CD4-positive, alpha-beta T cell treated with Interleukin-17A for 4 hours (primary cell): Measurements from ENCODE around the gene SKP1.
"Not testable (repeated sequence)": the region's sequence is repeated elsewhere in the genome, so short reads cannot be mapped to it uniquely, and the experiment has no call there.

Experiments used
- DNase-seq: peaks from one replicate; pipeline ENCODE4 v3.0.0-alpha.2; 2020; ENCODE audit warnings: mixed read lengths

The SKP1 gene

DNA sequence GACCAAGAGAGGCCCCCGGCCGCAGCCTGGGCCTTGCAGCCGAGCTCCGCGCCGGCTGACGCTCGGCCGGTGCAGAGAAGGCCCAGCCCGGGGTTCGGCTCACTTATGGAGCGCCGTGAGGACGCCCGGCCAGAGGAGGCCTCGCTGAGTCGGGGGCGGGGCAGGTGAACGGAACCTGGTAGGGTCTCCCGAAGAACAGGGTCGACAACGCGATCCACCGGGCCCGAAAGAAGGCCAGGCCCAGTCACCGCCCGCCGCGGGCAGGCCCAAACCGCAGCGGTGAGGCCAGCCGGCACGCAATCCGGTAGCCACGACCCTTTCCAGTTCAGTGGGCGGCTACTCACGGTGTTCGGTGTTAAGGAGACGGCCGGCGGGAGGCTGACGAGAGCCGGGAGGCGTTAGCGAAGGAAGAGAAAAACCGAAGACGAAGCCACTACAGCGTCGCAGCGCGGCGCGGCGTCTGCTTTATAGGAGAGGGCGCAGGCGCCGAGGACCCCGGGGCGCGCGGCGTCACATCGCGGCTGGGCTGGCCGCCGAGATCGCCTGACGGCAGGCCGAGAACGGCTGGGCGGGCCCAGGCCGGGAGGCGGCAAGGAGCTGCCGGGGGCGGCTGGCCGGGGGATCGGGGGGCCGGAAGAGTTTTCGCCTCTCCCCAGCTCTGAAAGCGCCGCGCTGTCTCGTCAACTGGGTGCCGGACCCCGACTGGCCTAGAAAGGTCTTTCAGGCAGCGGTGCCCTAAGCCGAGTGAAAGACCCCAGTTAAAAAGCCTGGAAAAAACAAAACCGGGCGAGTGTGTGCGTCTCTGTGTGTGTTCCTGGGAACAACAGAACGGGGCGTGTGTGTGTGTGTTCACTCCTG, at the start of gene SKP1:
Gene SKP1, minus strand, starts transcription at position 440 of the 858 bp plus-strand sequence. CDS start 2,928 bp downstream, outside the sequence.
- peak; percentile 88 for DNase-seq

DNA sequence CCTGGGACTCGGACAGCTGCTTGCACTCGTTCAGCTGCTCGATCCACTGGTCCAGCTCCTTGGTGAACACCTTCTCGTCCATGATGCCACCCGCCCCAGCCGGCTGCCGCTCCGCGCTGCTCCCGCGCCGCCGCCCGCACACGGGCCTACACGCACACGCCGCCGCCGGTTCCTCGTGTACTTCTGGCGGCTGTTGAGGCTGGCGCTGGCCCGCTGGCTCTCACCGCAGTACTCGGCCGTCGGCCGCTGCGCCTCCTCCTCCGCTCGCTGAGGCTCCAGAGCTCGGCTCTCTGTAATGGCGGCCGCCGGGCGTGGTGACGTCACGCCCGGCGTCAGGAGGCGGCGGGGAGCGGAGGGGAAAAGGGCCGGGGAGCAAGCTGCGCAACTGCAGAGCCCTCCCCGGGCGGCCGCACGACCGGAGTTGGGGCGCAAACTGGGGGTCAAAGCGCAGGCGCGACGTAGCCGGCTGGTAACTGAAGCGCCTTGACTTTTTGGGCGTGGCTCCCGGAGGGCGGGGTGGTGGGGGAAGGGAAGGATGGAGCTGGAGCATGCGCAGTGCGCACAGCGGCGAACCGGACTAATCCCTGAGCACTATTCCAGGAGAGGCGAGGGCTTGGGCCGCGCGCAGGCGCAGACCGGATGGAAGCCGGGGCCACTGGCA, 49.2 kb upstream of the SKP1 start, which contains the start of gene PPP2CA:
Gene PPP2CA, minus strand, starts transcription at position 294 of the 661 bp plus-strand sequence. Its CDS starts 212 bp downstream, at position 82.
- DNase-seq: peak; percentile 99

DNA sequence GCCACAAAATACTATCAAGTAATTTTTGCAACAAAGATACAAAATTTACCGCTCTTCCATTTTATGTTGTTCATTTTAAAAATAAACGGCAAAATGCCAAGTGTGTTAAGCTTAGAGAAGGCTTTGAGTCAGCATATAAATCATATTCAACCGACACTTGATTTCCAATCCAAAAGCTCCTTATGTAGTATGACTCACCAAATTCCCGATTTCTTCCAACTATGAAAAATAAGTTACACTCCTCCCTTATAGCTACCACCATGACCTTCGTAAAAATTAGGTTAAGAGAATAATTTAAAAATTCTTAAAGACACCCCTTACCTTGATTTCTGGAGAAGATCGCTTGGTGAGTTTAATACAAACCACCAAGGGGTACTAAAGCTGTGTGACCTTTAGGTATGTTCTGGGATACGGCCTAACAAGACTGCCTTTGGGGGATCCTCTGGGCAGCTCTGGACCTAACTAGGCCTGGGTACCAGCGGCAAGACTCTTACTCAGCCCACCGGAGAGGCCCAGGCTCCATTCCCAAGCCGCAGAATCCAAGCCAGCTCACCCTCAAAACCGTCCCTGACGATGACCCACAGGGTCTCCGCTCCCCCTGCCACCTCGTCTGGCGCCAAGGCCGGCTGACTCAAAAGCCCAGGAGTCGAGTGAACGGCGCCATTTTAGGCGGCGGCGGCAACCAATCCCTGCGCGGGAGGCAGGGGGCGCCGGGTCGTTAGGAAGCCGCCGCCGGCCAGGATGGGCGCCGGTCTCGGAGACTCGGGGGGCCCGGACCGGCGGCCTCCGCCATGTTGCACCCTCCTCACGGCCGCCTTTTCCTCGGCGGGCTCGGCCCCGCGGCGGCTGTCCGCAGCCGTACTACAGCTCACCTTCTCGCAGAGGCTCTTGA, 48.4 kb upstream of the SKP1 start:
- DNase-seq: peak; percentile 66

DNA sequence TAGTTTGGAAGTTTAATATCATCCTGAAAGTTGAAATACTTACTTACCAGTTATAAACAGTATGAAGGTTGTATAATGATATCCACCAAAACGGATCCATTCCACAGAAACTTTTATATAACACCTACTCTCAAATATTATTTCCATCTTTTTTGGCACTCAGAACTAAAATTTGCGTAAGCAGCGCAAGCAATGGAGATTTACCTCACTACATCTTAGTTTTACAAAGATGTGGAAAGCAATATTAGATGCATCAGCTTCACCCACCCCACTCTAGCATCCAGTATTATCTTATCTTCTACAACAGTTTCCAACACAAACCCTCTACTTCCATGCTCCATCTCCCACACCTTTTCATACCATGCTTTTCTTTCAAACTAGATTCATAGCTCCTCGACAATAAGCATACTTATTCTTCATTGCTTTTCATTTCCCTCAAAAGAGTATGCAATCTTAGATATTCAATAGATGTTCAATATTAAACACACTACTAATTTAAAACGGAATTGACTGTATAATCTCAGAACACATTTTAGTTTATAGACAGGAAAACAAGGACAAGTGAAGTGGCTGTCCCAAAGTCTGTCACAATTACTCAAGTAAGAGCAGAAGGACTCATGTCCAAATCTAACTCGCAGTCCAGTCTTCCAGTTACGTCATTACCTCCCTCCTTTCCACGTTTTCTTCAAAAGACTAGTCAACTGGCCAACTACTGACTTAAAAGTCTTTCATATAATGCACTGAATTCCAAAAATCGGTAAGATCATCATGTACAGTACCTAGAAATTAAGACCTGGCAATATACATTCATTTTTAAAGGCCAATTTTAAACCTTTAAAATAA, 46.9 kb upstream of the SKP1 start:
- DNase-seq: no peak

DNA sequence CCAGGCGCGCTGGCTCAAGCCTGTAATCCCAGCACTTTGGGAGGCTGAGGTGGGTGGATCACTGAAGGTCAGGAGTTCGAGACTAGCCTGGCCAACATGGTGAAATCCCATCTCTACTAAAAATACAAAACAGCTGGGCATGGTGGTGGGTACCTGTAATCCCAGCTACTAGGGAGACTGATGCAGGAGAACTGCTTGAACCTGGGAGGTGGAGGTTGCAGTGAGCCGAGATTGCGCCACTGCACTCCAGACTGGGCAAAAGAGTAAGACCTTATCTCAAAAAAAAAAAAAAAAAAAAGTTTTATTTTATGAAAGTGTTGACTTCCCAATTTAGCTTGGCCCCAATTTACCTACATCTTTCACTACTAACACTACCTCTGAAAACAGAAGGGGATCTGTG, 44.9 kb upstream of the SKP1 start:
- not testable (repeated sequence) for DNase-seq

DNA sequence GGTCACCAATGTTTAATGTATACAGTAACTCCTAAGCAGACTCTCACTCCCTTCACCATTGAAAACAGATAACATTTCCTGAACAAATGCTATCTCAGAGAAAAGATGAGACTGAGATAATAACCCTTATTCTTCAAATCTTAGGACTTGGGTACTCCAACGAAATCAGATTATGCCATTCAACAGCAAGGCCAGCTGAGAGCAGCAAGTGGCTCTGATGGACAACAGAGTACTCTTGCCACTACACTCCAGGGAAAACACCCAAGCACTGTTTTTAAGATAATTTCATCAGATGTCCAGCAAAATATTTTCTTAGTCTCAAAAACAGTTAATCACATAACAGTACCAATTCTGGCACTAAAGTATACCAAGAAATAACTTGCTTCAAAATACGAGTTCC, 39.0 kb upstream of the SKP1 start:
- no peak for DNase-seq

DNA sequence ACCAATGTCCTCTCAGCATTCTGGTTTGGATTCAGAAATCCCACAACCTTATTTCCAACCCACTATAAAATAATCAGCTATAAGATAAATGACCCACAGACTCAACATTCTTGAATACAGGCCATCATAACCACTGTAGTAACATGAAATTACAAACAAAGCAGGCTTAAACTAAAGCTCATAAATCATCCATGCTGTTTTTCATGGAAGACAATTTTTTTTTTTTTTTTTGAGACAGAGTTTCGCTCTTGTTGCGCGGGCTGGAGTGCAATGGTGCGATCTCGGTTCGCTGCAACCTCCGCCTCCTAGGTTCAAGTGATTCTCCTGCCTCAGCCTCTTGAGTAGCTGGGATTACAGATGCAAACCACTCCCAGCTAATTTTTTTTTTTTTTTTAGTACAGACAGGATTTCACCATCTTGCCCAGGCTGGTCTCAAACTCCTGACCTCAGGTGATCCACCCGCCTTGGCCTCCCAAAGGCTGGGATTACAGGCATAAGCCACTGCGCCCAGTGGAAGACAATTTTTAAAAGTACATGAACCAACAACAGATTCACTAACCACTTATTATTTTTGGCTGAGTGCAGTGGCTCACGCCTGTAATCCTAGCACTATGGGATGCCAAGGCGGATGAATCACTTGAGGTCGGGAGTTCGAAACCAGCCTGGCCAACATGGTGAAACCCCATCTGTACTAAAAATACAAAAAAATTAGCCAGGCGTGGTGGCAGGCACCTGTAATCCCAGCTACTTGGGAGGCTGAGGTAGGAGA, 34.7 kb upstream of the SKP1 start:
- DNase-seq: not testable (repeated sequence)

DNA sequence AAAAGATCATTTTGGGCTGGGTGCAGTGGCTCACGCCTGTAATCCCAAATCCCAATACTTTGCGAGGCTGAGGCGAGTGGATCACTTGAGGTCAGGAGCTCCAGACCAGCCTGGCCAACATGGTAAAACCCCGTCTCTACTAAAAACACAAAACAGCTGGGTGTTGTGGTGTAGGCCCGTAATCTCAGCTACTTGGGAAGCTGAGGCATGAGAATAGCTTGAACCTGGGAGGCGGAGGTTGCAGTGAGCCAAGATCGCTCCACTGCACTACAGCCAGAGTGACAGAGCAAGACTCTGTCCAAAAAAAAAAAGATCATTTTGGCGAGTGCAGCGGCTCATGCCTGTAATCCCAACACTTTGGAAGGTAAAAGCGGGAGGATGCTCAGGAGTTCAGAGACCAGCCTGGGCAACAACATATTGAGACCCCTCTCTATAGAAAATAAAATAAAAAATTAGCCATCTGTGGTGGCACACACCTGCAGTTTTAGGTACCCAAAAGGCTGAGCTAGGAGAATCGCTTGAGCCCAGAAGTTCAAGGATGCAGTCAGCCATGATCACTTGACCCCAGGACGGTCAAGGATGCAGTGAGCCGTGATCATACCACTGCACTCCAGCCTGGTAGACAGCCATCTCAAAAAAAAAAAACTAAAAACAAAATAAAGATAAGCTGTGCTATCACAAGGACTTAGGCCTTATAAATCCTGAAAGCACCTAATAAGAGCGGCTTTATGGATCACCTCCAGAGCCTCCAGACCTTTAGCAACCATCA, 32.9 kb upstream of the SKP1 start:
- DNase-seq: no peak

DNA sequence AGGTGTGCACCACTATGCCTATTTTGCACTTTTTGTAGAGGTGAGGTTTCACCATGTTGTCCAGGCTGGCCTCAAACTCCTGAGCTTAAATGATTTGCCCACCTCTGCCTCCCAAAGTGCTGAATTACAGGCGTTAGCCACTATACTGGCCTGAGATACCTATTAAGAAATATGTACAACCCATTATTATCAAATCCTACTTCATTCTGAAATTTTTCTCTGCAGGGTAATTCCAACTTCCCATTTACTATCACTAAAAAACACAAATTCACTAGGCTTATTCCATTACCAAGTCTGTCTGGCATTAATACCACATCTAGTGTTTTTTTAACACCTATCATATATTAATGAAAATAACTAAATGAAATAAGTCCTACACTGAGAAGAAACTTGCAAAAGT, 30.9 kb upstream of the SKP1 start:
- no peak for DNase-seq

DNA sequence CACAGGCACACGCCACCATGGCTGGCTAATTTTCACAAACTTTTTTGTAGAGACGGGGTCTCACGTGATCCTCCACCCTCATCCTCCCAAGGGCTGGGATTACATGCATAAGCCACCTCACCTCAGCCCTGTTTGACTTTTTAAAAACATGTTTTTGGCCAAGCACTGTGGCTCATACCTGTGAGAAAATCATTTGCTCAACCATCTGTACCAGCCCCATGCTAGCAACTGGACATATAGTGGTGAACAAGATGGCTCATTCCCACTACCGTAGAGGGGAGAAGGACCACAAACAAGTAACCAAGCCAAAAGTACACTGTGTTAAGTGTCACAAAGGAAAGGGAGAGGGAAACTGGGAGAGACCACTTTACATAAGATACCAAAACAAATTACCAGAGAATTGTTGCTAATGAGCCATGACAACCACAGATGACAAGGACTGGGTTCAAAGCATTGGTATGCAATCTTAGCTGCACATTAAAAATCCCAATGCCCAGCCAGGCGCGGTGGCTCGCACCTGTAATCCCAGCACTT, 29.9 kb upstream of the SKP1 start:
- no peak for DNase-seq

DNA sequence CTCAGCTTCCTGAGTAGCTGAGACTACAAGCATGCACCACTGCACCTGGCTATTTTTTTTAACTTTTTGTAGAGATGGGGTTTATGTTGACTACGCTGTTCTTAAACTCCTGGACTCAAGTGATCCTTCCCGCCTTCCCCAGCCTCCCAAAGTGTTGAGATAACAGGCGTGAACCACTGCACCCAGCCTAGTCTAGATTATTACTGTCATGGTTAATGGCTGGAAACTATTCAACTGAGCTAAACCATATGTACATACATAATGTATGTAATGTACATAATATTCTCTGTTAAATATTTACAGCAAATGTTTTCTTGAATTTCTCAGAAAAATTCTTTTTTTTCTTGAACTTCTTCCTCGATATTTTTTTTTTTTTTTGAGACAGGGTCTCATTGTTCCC, 27.8 kb upstream of the SKP1 start:
- no peak for DNase-seq

DNA sequence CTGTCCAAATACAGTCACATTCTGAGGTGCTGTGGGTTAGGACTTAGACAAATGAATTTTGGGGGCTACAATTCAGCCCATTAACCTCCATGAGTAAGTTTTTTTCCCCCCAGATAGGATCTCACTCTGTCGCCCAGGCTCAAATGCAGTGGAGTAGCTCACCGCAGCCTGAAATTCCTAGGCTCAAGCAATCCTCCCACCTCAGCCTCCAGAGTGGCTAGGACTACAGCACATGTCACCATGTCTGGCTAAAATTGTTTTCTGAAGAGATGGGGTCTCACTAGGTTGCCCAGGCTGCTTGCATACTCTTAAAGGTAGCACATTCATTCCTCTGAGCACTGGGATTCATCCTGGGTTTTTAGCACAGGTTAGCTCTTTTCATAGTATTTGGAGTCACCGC, 26.9 kb upstream of the SKP1 start:
- no peak for DNase-seq

DNA sequence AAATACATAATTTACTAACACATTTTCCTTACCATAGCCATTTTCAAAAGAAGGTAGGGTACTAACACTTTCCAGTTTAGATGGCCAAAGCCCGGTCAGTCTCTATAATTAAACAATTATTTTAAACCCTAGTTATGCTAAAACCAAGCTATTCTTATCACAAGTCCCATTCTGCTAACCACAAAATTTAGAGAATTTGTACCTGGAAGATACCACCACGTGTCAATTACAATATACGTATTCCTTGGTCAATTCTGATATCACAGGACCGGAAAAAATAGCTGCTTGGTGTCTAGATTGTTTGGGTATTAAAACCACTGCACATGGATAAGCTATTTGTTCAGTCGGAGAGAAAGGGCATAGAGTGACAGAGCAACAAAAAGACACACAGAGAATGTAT, 18.9 kb upstream of the SKP1 start:
- DNase-seq: no peak

DNA sequence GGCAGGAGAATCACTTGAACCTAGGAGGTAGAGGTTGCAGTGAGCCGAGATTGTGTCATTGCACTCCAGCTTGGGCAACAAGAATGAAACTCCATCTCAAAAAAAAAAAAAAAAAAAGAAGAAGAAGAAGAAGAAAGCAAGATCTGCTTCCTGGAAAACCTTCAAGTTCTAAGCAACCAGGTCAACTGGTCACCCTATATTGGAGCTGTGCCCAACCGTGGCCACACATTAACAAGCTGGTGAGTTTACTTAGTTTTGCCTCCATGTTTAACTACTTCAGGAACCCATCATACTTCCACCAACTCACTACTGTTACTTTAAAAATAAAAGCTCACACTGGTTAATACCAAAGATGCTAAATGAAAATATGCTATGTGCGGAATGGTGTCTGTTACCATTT, 12.3 kb upstream of the SKP1 start:
- no peak for DNase-seq

DNA sequence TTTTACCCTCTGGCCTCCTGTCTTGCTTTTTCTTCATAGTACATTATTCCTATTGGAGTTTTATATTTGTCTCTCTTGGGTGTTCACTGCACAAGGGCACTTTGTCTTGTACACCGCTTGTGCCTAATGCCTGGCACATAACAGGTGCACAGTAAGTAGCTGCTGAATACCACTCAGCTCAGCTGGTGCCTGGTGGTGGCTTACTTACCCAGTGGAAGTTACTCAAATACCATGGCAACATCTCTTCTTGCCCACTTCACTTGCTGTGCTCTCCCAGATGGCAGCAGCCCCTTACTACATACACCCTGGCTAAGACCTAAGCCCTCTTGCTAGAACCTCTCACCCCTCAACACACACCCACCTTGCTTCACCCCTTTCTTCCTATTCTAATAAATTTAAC, 11.3 kb upstream of the SKP1 start:
- DNase-seq: no peak

DNA sequence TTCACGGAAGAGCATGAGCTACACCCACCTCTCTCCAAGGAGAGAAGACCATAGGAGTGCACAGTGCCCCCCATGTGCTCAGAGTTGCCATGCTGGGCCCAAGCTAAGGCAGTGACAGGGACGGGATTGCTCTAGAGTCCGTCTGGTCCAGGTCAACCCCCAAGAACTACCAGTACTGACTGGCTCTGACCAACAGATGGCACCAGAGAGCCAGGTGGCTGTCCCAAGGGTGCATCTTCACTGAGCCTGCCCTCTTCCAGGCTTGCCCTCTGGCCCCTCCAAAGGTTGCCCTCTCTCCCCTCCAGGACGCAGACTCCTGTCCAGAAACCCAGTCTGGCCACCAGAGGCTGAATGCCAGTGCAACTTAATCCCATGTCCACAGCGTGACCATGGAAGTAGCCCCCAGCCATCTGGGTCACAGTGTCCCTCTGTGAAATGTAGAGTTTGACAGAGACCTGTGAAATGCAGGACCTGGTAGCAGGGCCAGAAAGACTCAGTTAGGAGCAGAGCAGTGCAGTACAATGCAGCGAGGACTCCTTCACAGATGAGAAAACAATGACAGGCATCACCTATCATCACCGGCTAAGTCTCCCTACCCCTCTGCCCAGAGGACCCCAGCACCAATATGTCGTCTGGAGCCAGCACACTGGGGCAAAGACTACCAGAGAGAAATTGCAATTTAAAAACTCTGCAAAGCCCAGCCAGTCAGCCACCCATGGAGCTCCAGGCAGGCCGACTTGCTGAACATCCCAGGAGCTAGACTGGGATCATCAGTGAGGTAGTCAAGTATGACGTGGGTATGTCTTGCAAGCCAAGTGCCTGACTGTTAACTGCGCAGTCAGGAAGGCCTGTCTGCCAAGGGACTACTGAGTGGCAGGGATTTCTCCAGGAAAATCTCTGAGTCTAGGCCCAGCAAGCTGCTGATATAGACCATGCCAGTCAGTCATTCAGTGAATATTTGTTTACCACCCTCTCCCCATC, 7.7 kb upstream of the SKP1 start:
- DNase-seq: peak; percentile 82

DNA sequence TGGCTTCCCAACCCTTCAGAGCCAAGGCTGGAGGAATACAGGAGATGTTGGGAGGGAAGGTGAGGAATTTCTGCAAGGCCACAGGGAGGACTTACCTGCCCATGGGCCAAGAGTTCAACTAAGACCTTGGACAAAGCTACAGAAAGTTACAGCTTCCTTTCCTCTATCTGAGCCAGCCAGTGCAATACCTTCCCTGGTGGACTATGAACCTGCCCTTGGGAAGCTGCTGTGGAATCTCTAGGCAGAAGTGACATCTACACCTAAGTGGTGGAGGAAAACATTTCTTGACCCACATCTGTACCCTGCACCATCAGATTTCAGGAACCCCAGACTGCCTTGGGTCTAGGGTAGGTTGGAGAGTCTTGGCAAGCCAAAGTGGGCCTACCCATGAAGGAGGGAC, 6.7 kb upstream of the SKP1 start:
- no peak for DNase-seq

DNA sequence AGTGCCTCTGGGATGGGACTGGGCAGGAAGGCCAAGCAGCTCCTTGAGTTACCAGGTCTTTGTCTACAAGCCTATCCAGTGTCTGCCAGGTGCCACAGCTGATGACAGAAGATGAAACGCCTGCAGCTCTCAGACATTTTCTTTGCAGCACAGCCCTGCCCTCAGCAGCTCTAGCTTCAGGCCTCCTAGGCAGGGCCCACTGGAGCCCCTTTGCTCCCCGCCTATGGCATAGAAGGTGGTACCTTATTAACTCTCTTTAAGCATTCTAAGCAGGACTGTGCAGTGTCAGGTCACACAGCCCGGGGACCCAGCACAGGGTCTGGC, 1.3 kb upstream of the SKP1 start:
- DNase-seq: no peak
